HG02970 (cell line): ENCODE measurements around the gene TYW3.

ENCODE experiments used
- ATAC-seq: cut with Tn5 transposase; IDR thresholded peaks from one replicate; pipeline ENCODE4 v1.9.1; 2021; ENCODE audit warnings: mild to moderate bottlenecking, moderate library complexity, moderate number of reproducible peaks; ENCODE audit not compliant: unreplicated experiment, low FRiP score

TYW3 gene, protein sequence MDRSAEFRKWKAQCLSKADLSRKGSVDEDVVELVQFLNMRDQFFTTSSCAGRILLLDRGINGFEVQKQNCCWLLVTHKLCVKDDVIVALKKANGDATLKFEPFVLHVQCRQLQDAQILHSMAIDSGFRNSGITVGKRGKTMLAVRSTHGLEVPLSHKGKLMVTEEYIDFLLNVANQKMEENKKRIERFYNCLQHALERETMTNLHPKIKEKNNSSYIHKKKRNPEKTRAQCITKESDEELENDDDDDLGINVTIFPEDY

GRCh38 chr1:74732960-74733603, at the start of gene TYW3, which contains the start of gene CRYZ:
TYW3 (plus strand) TSS chr1:74733152; CDS start chr1:74733245, 93 bp downstream.
CRYZ (minus strand) TSS chr1:74733050; CDS start chr1:74724821, 8,229 bp downstream.
- peak; percentile 76 for ATAC-seq

GRCh38 chr1:74683656-74684055, 49.3 kb upstream of the TYW3 start:
- no peak for ATAC-seq

DNA sequence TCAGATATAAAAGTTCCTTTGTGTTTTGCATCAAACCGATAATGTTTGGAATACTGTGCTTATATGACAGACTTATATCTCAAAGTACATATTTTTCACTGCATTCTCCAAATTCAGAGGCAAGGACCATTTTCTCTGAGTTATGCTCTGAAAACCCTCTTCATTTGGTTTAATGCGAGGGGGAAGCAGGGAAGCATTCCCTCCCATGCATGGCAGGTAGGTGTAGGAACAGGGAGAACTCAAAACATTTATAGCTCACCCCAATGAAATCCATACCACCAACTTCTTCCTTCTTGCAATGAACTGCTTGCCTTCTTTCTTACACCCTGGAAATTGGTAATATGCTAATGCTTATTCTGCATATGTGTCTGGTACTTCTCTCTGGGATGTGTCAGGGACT, 48.7 kb upstream of the TYW3 start:
- no peak for ATAC-seq

DNA sequence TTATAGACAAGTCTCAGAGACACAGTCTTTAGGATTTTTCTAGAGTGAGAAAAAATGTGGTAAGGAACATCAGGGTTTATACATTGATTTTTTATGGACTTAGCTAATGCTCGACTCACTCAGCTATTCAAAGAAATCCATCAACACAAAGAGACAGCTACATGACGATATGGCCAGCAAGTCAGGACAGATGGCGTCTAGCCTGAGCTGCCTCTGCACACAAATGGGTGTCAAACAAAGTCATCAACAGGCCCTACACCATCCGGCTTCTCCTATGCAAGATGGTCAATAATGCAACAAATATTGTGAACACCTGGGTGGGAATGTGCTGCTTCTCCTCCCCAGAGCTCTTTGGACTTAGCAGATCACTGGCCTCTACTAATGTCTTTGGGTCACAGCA, 46.0 kb upstream of the TYW3 start:
- no peak for ATAC-seq

GRCh38 chr1:74689621-74690363, 43.2 kb upstream of the TYW3 start:
- no peak for ATAC-seq

DNA sequence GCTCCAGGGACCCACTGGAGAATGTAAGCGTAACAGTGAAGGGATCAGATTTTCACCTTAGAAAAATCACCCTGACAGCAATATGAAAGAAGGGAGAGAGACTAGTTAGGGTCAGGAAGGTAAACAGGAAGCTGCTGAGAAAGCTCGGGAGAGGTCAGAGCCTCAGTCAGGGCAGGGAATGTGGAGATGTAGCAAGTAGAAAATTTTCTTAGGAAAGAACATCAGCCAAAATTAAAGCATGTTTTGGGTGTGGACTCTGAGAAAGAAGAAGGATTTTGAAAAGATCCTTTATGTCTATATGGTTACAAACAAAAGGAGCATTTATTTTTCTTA, 42.6 kb upstream of the TYW3 start:
- no peak for ATAC-seq

DNA sequence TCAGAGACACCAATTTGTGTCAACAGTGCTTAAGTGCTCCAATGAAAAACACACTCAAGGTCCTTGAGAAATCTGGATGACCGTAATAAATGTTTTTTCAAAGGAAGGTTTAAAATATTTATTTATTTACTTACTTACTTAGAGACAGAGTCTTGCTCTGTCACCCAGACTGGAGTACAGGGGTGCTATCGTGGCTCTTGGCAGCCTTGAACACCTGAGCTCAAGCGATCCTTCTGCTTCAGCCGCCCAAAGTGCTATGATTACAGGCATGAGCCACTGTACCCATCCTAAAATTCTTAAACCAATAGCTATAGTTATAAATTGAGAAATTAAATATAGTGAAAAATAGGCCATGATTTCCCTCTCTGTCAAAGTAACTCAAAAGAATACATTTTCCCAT, 42.0 kb upstream of the TYW3 start:
- ATAC-seq = no peak

DNA sequence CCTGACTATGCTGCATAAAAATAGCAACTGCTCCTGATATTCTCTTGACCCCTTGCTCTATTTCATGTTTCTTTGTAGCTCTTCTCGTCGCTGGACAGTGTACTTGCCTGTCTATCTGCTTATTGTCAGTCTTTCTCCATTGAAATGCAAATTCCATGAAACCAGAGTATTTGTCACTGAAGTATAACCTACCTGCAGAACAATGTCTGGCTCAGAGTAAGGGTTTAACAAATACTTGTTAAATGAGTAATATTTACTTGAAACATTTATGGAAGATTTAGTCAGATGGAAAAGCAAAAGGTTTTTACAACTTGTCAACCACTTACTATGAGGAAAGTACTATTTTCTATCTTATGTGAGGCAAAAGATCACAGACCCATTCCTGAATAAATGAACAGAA, 39.5 kb upstream of the TYW3 start:
- no peak for ATAC-seq

DNA sequence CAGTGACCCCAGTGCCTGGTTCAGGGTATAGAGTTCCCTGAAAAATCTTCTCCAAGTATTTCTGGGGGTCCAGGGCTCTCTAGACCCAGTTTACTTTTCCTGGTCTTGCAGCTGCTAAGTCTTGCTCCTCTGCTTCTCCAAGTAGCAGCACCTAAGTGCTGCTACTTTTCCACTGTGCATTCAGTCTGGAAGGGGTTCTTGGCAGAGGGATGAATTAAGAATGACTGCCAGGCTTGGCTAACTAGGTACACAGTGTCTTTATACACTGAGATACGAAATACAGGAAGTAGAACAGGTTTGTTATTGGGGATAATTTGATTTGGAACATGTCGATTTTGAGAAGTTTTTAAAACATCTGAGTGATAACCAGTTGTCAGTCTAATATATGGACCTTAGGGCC, 35.1 kb upstream of the TYW3 start:
- no peak for ATAC-seq

GRCh38 chr1:74699331-74699730, 33.6 kb upstream of the TYW3 start:
- no peak for ATAC-seq

GRCh38 chr1:74703386-74704182, 29.4 kb upstream of the TYW3 start:
- ATAC-seq = no peak

DNA sequence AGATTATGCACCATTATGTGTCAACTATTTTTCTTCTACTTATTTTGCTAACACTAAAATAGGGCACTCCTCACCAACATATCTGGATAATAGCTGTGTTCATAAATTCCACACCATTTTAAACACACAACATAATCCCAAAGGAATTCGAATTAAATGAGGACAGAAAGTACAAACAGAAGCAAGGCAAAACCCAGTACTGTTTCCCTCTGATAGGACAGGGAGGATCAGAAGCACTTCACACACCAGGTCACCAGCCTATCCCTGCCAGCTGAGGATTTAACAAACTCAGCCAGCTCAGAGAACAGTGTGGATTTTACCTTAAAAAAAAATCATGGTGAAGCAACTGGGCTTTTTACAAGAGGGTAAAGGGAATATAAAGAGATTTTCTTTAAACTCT, 20.1 kb upstream of the TYW3 start:
- ATAC-seq = no peak

DNA sequence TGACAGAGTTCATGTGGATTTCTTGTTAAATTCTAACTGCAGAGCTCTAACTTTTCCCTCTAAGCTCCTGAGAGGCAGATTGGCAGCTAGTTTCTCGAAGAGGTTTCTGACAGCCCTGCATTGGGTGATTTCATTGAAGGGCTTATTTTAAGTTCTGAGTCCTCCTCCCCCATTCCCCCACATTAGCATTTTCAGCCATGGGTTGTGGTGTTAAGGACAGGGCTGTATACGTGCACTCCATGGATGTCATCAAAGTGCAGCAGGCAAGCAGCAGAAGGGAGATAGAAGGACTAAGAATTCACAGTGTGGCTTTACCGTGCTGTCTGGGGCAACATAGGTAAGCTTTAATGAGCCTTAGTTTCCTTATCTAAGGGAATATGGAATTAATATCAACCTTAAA, 19.1 kb upstream of the TYW3 start:
- no peak for ATAC-seq

DNA sequence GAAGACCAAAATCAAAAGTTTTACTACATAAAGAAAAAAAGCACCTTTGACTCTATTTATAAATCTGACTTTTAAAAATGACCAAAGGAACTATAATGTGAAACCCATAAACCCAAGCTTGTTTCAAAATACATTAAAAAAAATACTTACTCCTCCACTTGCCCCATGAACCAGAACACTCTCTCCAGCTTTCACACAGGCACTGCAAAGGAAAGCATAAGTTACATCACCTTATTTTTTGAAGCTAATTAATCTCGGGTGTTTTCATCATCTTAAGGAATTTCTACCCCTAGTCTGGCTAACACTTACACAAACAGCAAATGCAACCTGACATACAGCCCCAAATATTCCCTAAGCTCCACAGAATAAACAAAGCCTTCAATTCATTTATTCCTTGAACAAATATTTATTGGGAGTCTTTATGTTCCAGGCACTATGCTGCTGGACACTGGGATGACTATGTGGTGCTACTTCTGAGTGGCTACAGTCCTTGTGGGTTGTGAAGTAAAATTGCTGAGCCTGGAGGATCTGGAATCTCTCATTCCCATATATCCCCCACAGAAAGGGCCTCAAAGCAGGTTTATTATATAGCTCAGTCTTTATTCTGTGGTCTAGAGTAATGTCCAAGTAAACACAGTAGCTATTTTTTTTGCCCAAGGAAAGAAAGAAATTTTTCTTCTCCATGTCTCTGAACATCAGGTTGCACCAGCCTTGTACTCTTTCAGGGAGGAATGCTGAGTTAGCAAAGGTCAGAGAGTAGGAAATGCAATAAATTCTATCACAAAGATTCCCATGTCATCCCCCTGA, 18.3 kb upstream of the TYW3 start:
- ATAC-seq = no peak

DNA sequence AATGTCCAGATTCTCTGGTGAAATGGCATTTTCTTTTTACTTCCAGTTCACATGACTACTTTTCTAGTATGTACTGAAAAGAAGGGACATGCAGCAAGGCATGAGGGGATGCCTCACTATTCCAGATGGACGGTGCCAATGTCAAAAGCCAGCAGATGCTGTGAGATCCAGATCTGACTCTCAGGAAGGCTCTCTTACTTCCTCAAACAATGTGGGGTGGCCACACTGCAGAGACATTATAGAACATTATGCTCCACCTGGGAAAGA, 17.8 kb upstream of the TYW3 start:
- no peak for ATAC-seq

GRCh38 chr1:74715806-74716205, 17.1 kb upstream of the TYW3 start:
- ATAC-seq = no peak

DNA sequence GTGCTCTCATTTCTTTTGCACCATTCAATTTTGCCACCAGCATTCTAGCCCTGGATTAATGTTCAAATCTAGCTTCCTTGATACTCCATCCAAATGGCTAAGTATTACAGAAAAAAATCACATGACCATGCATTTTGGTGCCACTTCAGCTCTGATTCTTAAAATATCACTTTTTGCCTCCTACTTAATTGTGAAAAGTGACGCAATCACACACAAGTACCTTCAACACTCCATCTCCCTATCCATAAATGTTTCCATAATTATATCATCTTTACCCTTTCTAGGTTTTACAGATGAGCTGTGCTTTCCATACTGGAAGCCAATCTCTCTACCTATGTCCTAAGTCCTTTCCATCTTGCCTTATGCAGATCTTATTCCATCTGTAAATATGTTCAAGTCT, 16.1 kb upstream of the TYW3 start:
- ATAC-seq = no peak

DNA sequence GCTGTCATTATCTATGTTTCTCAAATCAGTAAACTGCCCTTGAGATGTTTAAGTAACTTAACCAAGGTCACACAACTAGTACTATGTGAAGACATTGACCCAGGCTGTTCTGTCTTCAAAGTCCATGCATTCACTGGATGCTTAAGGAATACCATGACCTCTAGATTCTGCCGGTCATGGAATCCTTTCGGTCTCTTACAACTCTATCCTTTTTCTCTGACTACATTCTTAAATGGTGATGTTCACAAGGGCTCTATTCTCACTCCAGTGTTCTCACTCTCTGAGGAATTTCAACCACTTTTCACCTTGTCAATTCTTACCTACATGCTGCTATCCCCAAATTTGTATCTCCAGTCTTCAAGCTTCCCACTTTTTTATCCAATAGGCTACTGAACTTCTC, 15.3 kb upstream of the TYW3 start:
- ATAC-seq = no peak

GRCh38 chr1:74726063-74726462, 6.9 kb upstream of the TYW3 start:
- ATAC-seq = no peak

DNA sequence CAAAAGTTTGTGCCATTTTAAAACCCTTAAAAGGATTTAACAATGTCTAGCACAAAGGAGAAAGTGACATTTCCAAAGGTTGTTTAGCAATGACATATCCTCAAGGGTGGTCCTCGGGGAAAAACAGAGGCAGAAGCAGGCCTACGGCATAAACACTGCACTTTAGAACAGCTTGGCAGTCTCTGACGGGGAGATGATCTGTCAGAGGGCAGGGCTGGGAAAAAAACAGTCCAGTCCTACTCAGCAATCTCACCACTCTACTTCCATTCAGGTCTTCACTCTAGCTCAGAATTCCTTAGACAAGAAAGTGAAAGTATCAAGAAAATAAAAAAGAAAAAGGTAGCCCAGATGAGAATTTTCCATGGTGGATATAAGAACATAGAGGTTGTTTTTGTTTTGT, 4.2 kb upstream of the TYW3 start:
- no peak for ATAC-seq
